LNCaP clone FGC (cell line): ENCODE results near the gene DMPK.

ENCODE experiments used
- DNase-seq: peaks from one replicate; pipeline ENCODE4 v3.0.0-alpha.2; 2011; ENCODE audit warnings: low read depth
- H3K4me3 ChIP-seq: 2 replicates; pipeline ENCODE4 v1.5.1; 2011; ENCODE audit warnings: mild to moderate bottlenecking, low read depth, low read length, control low read depth
- TF ChIP-seq, protein P1 (sequence below): IDR thresholded peaks from 2 replicates; pipeline ENCODE4 v1.5.1; 2012; ENCODE audit warnings: mild to moderate bottlenecking; ENCODE audit not compliant: control insufficient read depth, insufficient read depth; ENCODE audit errors: extremely low read depth

The DMPK gene

GRCh38 chr19:45825263-45825605 is 42.9 kb upstream of the DMPK start:
- DNase-seq, result no peak
- H3K4me3 ChIP-seq, result no peak overlapping the region
- TF ChIP-seq, protein P1, sequence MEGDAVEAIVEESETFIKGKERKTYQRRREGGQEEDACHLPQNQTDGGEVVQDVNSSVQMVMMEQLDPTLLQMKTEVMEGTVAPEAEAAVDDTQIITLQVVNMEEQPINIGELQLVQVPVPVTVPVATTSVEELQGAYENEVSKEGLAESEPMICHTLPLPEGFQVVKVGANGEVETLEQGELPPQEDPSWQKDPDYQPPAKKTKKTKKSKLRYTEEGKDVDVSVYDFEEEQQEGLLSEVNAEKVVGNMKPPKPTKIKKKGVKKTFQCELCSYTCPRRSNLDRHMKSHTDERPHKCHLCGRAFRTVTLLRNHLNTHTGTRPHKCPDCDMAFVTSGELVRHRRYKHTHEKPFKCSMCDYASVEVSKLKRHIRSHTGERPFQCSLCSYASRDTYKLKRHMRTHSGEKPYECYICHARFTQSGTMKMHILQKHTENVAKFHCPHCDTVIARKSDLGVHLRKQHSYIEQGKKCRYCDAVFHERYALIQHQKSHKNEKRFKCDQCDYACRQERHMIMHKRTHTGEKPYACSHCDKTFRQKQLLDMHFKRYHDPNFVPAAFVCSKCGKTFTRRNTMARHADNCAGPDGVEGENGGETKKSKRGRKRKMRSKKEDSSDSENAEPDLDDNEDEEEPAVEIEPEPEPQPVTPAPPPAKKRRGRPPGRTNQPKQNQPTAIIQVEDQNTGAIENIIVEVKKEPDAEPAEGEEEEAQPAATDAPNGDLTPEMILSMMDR, result no peak

- H3K4me3 ChIP-seq, result no peak overlapping the region
- DNase-seq, result no peak
- TF ChIP-seq, protein P1, result no peak
These were observed 42.4 kb upstream of the DMPK start for GRCh38 chr19:45824531-45825262.

DNA sequence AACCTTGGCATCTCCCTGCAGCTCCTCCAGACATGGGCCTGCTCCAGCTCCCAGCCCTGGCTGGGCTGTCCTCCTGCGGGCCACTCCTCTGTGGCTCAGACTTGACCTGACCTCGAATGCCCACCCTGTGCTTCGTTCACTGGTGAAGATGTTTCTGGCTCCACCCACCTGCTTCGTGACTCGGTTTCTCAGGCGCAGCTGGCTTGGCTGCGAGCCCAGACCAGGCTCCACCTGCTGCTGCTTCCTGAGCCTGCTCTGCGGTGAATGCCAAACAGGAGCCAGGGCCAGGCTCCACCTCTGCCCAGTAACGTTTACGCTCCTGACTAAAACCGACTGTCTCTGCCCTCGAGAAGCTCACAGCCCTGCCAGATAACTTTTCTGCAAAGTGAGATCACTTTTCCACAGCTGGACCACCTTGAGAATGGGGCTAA is 41.8 kb upstream of the DMPK start:
- no peak overlapping the region for H3K4me3 ChIP-seq
- DNase-seq, result peak; percentile 49
- TF ChIP-seq, protein P1, result no peak

DNA sequence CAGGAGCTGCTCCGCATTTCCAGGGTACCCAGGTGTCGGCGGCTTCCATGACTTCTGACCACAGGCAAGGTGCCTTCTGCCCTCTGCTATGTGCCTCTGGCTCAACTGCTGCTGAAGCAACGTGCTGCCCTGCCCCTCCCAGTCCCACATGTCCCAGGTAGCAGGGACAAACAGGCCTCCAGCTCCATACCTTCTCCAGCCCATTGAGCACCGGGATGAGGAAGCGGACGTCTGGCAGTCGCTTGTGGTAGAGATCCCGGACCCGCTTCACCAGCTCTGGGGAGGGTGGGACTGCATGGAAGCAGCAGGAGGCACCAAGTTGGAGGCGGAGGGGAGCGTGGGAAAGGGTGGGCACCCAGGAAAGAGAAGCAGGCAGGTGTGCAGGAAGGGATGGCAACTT is 40.9 kb upstream of the DMPK start:
- DNase-seq, result no peak
- TF ChIP-seq, protein P1, result no peak
- no peak overlapping the region for H3K4me3 ChIP-seq

DNA sequence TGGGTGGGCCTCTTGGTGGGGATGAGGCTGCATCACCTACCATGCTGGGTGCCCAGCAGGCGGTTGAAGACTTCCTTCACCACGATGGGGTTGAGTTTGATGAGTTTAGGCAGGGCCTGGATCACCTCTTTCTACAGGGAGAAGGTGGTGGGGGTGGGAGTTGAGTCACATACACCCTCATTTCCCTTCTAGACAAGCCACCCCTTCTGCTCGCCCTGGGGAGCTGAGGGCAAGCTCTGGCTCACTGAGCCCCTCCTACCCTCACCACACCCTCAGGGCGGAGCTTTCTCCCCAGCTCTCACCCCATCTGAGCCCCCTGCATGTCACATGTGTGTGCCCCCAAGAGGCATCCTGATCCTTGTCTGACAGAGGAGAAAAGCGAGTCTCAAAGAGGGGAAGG is 40.4 kb upstream of the DMPK start:
- TF ChIP-seq, protein P1, result no peak
- no peak overlapping the region for H3K4me3 ChIP-seq
- no peak for DNase-seq

DNA sequence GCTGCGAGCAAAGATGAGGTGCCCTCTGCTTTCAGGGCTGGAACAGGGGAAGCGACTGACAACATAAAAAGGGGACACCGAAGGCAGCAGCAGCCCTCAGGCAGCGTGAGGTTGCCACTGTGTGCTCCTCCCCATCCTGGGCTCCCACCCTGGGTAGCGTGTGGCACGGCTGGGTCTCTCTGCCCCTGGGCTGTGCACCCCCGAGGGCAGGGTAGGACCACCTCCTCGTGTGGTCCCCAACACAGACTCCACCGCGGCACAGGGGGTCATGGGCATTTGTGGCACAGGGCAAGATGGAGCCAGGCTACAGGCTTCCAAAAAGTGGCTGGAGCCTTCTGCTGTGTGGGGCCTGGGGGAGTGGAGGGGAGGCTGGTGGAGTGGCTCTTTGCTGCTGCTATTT is 39.3 kb upstream of the DMPK start:
- DNase-seq, result no peak
- no peak overlapping the region for H3K4me3 ChIP-seq
- TF ChIP-seq, protein P1, result no peak

GRCh38 chr19:45821103-45821521 is 38.8 kb upstream of the DMPK start:
- no peak overlapping the region for H3K4me3 ChIP-seq
- TF ChIP-seq, protein P1, result no peak
- no peak for DNase-seq
